ENCODE results near the gene CTIF.

CTIF gene

DNA sequence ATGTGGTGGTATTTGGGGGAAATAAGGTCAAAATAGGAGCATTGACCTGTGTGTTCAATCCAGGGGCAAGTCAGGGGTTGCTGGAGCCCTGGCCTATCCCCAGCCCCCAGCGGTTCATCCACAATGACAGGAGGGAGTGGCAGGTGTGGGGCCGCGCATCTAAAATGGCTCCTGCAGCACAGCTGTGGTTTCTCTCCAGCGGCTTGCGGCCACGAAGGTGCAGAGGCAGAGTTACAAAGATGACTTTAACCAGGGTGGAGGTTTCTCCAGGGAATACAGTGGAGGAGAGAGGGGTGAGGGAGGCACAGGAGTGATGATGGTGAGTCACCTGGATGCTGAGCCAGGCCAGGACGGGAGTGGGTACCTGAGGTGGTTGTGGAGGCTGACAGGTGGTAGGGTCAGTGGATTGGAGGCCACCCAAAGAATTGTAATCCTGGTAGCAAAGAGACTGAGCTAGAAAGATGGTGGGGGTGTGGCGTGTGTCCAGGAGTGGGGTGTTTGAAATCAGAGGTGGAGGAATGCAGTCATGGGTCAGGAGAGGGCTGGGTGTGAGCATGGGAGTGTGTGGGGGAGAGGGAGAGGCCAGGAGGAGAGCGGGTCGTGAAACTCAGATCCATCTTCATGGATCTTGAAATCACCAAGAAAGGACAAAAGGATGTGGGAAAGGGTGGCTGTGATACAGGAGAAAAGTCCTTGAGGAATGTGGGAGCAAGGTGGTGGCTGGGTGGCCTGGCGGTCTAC is 83.2 kb downstream of the CTIF start:
- no peak overlapping the region for H3K27ac ChIP-seq (ENCODE audit: low read length)
- H3K27me3 ChIP-seq (ENCODE audit: control insufficient read depth in 1 of 2, insufficient read depth in 2 of 2, low read length in 2 of 2): no peaks in the 10 kb centered on the region
- no peaks in the 10 kb centered on the region for H3K9me3 ChIP-seq (ENCODE audit: control insufficient read depth in 2 of 2, low read length in 2 of 2)
- H3K9ac ChIP-seq (ENCODE audit: low read length in 2 of 2): no peak overlapping the region
- H3K4me3 ChIP-seq (ENCODE audit: low read length in 2 of 2): no peak overlapping the region
- H3K36me3 ChIP-seq (ENCODE audit: control insufficient read depth in 2 of 2, insufficient read depth in 2 of 2, low read length in 2 of 2): peaks cover 11% of the 10 kb centered on the region in 2 donors
- peaks cover 12% of the 10 kb centered on the region for H3K4me1 ChIP-seq (ENCODE audit: control insufficient read depth, insufficient read depth, low read length)

DNA sequence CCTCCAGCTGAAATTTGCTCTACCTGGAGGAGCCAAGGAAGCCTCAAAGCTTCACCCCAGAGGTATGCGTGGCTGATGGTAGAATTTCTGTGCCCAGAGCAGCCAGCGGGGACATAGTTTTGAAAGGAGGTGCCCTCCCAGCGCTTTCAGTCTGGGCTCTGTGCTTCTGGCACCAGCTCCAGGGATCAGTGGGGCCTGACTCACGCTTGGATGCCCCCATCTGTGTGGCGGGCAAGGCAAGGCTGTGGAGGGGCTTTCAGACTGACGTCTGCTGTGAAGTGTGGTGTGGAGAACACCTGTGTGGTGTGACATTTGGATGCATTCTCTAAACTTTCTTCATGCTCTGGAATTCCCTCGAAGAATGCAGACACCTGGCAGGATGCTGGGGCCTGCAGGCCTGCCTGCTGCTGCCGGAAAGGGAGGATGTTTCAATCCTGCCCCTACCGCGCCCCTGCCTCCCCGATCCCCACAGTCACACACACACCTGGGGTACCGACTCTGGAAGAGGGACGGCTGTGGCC is 84.1 kb downstream of the CTIF start:
- peaks cover 10% of the 10 kb centered on the region for H3K4me1 ChIP-seq (ENCODE audit: control insufficient read depth, insufficient read depth, low read length)
- H3K9me3 ChIP-seq (ENCODE audit: control insufficient read depth in 2 of 2, low read length in 2 of 2): no peaks in the 10 kb centered on the region
- no peak overlapping the region for H3K4me3 ChIP-seq (ENCODE audit: low read length in 2 of 2)
- no peak overlapping the region for H3K27ac ChIP-seq (ENCODE audit: low read length)
- H3K27me3 ChIP-seq (ENCODE audit: control insufficient read depth in 1 of 2, insufficient read depth in 2 of 2, low read length in 2 of 2): no peaks in the 10 kb centered on the region
- H3K9ac ChIP-seq (ENCODE audit: low read length in 2 of 2): no peak overlapping the region
- peaks cover 11% of the 10 kb centered on the region in 2 donors for H3K36me3 ChIP-seq (ENCODE audit: control insufficient read depth in 2 of 2, insufficient read depth in 2 of 2, low read length in 2 of 2)

DNA sequence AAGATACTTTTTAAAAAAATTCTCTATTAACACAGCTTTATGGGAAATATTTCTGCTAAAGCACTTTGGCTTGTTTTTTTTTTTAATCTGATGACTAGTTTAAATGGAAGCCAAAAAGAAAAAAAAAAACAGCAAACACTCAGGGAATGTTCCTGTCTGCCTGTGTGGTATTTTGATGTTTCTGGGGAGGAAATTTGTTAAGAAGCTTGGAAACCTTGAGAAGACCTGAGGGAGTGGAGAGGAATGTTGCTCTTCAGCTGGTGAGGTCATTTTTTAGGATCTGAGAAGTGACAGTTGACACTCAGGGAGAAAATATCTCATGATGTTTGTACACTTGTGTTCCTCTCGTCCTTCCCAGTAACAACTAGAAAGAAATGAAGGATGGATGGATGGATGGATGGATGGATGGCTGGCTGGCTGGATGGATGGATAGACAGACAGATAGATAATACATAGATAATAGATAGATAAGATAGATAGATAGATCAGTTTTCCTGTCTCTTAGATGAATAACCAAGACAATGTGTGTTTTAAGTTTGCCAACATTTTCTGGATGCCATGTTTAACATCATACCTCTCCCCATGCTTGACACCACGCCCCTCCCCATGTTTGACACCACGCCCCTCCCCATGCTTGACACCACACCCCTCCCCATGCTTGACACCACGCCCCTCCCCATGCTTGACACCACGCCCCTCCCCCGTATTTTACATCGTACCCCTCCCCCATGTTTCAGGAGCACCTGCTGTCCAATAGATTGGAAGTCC is 84.8 kb downstream of the CTIF start:
- Histone ChIP-seq H3K4me3 (ENCODE audit: low read length in 2 of 2) (no peak overlapping the region), H3K9ac (ENCODE audit: low read length in 2 of 2) (no peak overlapping the region), H3K27ac (ENCODE audit: low read length) (no peak overlapping the region), H3K4me1 (ENCODE audit: control insufficient read depth, insufficient read depth, low read length) (peaks cover 10% of the 10 kb centered on the region), H3K36me3 (ENCODE audit: control insufficient read depth in 2 of 2, insufficient read depth in 2 of 2, low read length in 2 of 2) (peaks cover 11% of the 10 kb centered on the region in 2 donors), H3K27me3 (ENCODE audit: control insufficient read depth in 1 of 2, insufficient read depth in 2 of 2, low read length in 2 of 2) (no peaks in the 10 kb centered on the region), H3K9me3 (ENCODE audit: control insufficient read depth in 2 of 2, low read length in 2 of 2) (no peaks in the 10 kb centered on the region)

DNA sequence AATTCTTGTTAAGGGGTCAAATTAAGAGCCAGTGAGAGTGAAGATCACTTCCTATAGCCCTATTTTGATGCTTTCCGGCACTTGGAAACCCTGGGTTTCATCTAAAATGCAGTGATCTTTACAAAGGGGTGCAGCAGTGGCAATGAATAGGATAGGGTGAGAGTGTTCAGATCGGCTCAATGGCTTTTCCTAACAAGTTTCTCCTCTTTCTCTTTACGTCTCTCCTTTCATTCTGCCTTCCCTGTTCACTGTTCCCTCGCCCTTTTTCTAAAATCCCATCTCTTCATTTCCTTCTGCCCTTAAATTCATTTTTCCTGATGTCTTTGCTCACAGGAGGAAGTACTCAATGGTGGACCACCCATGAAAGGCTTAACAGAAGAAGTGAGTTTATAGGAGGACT is 86.0 kb downstream of the CTIF start:
- Histone ChIP-seq H3K4me3 (ENCODE audit: low read length in 2 of 2) (no peak overlapping the region), H3K27me3 (ENCODE audit: control insufficient read depth in 1 of 2, insufficient read depth in 2 of 2, low read length in 2 of 2) (no peaks in the 10 kb centered on the region), H3K9ac (ENCODE audit: low read length in 2 of 2) (no peak overlapping the region), H3K9me3 (ENCODE audit: control insufficient read depth in 2 of 2, low read length in 2 of 2) (no peaks in the 10 kb centered on the region), H3K36me3 (ENCODE audit: control insufficient read depth in 2 of 2, insufficient read depth in 2 of 2, low read length in 2 of 2) (peaks cover 8 to 11% of the 10 kb centered on the region in 2 donors), H3K27ac (ENCODE audit: low read length) (no peak overlapping the region), H3K4me1 (ENCODE audit: control insufficient read depth, insufficient read depth, low read length) (peaks cover 10% of the 10 kb centered on the region)

DNA sequence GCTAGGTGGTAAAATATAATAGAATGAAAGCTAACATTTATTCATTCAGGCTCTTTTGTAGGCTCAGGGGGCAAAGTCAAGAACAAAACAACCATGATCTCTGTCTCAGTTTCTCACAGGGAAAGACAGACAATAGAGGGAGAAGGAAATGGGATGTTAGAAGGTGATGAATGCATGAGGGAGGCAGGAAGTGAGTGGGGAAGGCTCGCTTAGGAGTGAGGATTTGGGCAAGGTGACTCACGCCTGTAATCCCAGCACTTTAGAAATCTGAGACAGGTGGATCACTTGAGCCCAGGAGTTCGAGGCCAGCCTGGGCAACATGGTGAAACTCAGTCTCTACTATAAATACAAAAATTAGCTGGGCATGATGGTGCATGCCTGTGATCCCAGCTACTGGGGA is 88.4 kb downstream of the CTIF start:
- Histone ChIP-seq H3K36me3 (ENCODE audit: control insufficient read depth in 2 of 2, insufficient read depth in 2 of 2, low read length in 2 of 2) (no peaks in the 10 kb centered on the region), H3K27ac (ENCODE audit: low read length) (no peak overlapping the region), H3K9me3 (ENCODE audit: control insufficient read depth in 2 of 2, low read length in 2 of 2) (no peaks in the 10 kb centered on the region), H3K4me1 (ENCODE audit: control insufficient read depth, insufficient read depth, low read length) (peaks cover 13% of the 10 kb centered on the region), H3K27me3 (ENCODE audit: control insufficient read depth in 1 of 2, insufficient read depth in 2 of 2, low read length in 2 of 2) (no peaks in the 10 kb centered on the region), H3K9ac (ENCODE audit: low read length in 2 of 2) (no peak overlapping the region), H3K4me3 (ENCODE audit: low read length in 2 of 2) (no peak overlapping the region)

DNA sequence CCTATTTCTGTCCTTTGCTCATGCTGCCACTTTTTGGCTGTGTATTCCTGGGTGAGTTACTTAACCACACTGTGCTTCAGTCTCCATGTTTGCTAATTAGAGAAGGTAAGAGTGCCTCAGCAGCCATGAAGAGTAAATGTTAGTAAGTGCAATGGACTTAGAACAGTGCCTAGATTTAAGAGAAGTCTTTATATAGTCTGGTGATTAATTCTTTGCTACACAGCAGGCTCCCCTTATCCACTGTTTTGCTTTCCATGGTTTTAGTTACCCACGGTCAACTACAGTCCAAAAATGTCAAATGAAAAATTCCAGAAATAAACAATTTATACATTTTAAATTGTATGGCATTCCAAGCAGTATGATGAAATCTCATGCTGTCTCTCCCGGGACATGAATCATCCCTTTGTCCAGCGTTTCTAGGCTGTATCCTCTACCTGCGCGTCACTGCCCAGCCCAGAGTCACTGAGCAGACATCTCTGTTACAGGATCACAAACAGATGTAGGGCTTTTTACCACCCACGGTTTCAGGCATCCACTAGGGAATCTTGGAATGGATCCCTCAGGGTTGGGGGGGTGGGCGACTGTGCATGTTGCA is 91.0 kb downstream of the CTIF start:
- Histone ChIP-seq H3K4me1 (ENCODE audit: control insufficient read depth, insufficient read depth, low read length) (peaks cover 3% of the 10 kb centered on the region), H3K4me3 (ENCODE audit: low read length in 2 of 2) (no peak overlapping the region), H3K9me3 (ENCODE audit: control insufficient read depth in 2 of 2, low read length in 2 of 2) (no peaks in the 10 kb centered on the region), H3K36me3 (ENCODE audit: control insufficient read depth in 2 of 2, insufficient read depth in 2 of 2, low read length in 2 of 2) (no peaks in the 10 kb centered on the region), H3K9ac (ENCODE audit: low read length in 2 of 2) (no peak overlapping the region), H3K27ac (ENCODE audit: low read length) (no peak overlapping the region), H3K27me3 (ENCODE audit: control insufficient read depth in 1 of 2, insufficient read depth in 2 of 2, low read length in 2 of 2) (no peaks in the 10 kb centered on the region)

DNA sequence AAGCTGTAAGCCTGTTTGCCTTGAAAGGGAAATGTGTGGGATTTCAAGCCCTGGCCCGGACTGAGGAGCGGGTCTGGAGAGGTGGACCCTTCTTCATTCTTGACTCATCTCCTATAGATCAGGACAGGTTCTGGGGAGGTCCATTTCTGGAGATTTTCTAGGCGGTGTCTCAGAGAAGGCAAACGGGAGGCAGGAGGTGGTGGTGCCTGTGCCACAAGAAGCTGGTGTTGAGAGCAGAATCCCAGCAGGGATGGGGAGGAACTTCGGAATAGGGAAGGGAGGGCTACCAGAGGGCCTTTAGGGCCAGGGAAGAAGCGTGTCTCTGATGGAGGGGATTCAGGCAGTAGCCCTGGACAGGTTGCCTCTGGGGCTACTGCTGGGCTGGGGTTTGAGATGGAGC is 93.0 kb downstream of the CTIF start:
- peaks cover 0 to under 1% of the 10 kb centered on the region in 2 donors for H3K36me3 ChIP-seq (ENCODE audit: control insufficient read depth in 2 of 2, insufficient read depth in 2 of 2, low read length in 2 of 2)
- H3K27ac ChIP-seq (ENCODE audit: low read length): no peak overlapping the region
- H3K9ac ChIP-seq (ENCODE audit: low read length in 2 of 2): no peak overlapping the region
- H3K4me1 ChIP-seq (ENCODE audit: control insufficient read depth, insufficient read depth, low read length): peaks cover 3% of the 10 kb centered on the region
- H3K9me3 ChIP-seq (ENCODE audit: control insufficient read depth in 2 of 2, low read length in 2 of 2): no peaks in the 10 kb centered on the region
- no peaks in the 10 kb centered on the region for H3K27me3 ChIP-seq (ENCODE audit: control insufficient read depth in 1 of 2, insufficient read depth in 2 of 2, low read length in 2 of 2)
- H3K4me3 ChIP-seq (ENCODE audit: low read length in 2 of 2): no peak overlapping the region

DNA sequence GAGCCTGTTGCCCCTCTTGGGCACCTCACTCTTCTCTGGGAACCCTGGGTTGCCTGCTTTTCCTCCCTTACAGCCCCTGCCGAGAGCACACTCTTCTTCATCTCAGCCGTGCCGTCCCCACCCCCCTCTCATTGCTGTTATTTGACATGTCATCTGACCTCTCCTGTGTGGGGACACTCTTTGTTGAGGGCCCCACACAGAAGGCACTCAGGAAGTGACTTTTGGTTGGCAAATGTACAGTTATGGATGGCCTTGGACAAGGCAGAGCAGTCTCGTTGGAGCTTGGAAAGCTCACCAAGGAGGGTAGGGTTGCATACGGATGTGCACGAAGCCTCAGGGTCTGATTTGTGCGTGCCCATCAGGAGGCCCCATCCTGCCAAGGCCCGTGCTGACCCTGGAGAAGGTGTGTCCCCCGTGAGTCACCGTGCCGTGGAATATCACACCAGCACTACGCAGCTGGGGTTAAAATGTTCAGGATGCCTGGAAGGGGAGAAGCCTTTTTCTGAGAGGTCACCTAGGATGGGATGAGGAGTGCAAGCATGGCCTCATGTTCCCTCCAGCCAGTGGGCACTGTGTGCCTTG is 93.9 kb downstream of the CTIF start:
- Histone ChIP-seq H3K9me3 (ENCODE audit: control insufficient read depth in 2 of 2, low read length in 2 of 2) (no peaks in the 10 kb centered on the region), H3K4me3 (ENCODE audit: low read length in 2 of 2) (no peak overlapping the region), H3K9ac (ENCODE audit: low read length in 2 of 2) (no peak overlapping the region), H3K4me1 (ENCODE audit: control insufficient read depth, insufficient read depth, low read length) (peaks cover 3% of the 10 kb centered on the region), H3K36me3 (ENCODE audit: control insufficient read depth in 2 of 2, insufficient read depth in 2 of 2, low read length in 2 of 2) (peaks cover 0 to 4% of the 10 kb centered on the region in 2 donors), H3K27me3 (ENCODE audit: control insufficient read depth in 1 of 2, insufficient read depth in 2 of 2, low read length in 2 of 2) (no peaks in the 10 kb centered on the region), H3K27ac (ENCODE audit: low read length) (no peak overlapping the region)

DNA sequence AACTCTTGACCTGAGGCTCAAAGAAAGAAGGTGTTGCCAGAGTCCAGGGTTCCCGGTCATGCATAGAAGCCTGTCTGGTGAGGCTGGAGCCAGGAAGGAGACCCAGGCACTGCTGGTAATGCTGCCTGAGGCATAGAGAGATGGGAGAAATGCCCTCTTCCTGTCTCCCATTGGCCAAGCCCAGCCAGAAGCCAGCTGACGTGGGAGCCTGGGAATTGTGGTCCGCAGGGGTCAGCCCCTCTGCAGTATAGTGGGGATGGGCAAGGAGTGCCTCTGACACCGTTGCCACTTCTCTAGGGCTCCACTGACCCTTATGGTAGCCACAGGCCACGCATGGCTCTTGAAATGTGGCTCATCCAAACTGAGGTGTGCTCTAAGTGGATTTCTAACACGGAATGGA is 95.7 kb downstream of the CTIF start:
- Histone ChIP-seq H3K9me3 (ENCODE audit: control insufficient read depth in 2 of 2, low read length in 2 of 2) (no peaks in the 10 kb centered on the region), H3K36me3 (ENCODE audit: control insufficient read depth in 2 of 2, insufficient read depth in 2 of 2, low read length in 2 of 2) (peaks cover 0 to 4% of the 10 kb centered on the region in 2 donors), H3K4me1 (ENCODE audit: control insufficient read depth, insufficient read depth, low read length) (peaks cover 3% of the 10 kb centered on the region), H3K27me3 (ENCODE audit: control insufficient read depth in 1 of 2, insufficient read depth in 2 of 2, low read length in 2 of 2) (no peaks in the 10 kb centered on the region), H3K9ac (ENCODE audit: low read length in 2 of 2) (no peak overlapping the region), H3K4me3 (ENCODE audit: low read length in 2 of 2) (no peak overlapping the region), H3K27ac (ENCODE audit: low read length) (no peak overlapping the region)

DNA sequence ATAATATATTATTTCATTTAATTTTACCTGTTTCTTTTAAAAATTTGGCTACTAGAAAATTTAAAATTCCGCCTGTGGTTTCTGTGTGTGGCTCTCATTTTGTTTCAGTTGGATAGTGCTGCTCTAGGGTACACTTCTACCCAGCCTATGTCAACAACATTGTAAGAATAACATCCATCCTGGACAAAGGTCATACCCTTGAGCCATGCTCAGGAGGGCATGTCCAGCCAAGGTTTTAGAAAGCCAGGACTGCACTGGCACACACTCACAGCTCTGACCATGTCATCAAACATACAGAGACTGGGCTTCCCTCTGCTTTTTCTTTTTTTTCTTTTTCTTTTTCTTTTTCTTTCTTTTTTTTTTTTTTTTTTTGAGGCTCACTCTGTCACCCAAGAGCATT is 96.1 kb downstream of the CTIF start:
- H3K4me3 ChIP-seq (ENCODE audit: low read length in 2 of 2): no peak overlapping the region
- peaks cover 0 to 4% of the 10 kb centered on the region in 2 donors for H3K36me3 ChIP-seq (ENCODE audit: control insufficient read depth in 2 of 2, insufficient read depth in 2 of 2, low read length in 2 of 2)
- H3K27ac ChIP-seq (ENCODE audit: low read length): no peak overlapping the region
- peaks cover 2% of the 10 kb centered on the region for H3K4me1 ChIP-seq (ENCODE audit: control insufficient read depth, insufficient read depth, low read length)
- no peak overlapping the region for H3K9ac ChIP-seq (ENCODE audit: low read length in 2 of 2)
- no peaks in the 10 kb centered on the region for H3K9me3 ChIP-seq (ENCODE audit: control insufficient read depth in 2 of 2, low read length in 2 of 2)
- H3K27me3 ChIP-seq (ENCODE audit: control insufficient read depth in 1 of 2, insufficient read depth in 2 of 2, low read length in 2 of 2): no peaks in the 10 kb centered on the region

Measured in stomach smooth muscle (tissue), 2 donors.